Activated T-cell treated with anti-CD3 and anti-CD28 coated beads for 1 hour (primary cell): Measurements from ENCODE around the gene ST3GAL2.

Source experiments
- DNase-seq: peaks from one replicate; pipeline ENCODE4 v3.0.0-alpha.2; 2020; ENCODE audit warnings: low read depth

Gene ST3GAL2, protein sequence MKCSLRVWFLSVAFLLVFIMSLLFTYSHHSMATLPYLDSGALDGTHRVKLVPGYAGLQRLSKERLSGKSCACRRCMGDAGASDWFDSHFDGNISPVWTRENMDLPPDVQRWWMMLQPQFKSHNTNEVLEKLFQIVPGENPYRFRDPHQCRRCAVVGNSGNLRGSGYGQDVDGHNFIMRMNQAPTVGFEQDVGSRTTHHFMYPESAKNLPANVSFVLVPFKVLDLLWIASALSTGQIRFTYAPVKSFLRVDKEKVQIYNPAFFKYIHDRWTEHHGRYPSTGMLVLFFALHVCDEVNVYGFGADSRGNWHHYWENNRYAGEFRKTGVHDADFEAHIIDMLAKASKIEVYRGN

DNA sequence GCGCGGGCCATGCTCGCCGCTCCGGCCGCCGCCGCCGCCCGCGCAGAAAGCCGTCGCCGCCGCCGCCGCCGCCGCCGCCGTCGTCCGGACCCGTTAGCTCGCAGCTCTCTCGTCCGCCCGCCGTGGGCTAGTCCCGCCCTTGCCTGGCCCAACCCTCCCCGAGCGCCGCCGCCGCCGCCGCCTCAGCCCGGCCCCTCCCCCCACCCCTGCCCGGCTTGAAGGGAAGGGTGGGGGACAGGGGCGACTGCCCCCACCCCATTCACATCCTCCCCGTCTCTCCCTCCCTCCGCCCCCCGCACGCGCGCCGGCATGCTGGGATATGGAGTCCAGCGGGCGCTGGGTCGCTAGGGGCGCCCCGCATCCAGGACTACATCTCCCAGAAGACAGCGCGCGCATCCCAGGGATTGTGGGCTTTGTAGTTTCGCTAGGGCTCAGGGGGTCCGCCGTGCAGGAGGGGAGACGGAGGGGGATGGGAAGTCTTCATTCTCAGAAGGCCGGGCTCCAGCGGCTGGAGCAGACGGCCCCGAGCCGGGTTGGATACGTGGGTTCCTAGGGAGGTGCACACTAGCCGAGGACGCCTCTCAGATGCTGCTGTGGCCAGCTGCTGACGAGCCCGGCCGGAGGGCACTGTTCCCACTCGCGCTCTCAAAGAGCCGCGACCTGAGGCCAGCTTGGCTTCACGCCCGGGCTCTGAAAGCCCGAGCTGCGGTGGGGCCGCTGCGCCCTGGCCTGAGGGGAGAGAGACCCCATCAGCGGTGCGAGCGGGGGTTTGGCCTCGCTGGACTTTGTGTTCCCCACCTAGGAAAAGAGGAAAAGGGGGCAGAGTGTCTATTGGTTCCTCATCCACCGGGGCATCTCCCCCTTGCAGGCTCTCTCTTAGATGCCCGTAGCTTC lies at the start of gene ST3GAL2:
Gene ST3GAL2 (minus strand): TSS at position 132 of the 894 bp plus-strand sequence. CDS start 40,570 bp downstream, outside the sequence.
- peak; percentile 90 for DNase-seq

DNA sequence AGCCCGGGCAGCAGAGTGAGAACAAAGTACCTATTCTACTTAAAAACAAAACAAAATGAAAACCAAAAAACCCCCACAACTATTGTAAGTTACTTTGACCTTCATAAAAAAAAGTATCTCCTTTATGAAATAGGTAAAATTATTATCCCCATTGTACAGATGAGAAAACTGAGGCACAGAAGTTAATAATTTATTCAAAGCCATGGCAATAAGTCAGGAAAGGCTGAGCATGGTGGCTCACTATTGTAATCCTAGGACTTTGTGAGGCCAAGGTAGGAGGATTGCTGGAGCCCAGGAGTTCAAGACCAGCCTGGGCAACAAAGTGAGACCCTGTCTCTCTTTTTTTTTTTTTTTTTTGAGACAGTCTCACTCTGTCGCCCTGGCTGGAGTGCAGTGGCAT lies 46.0 kb upstream of the ST3GAL2 start:
- DNase-seq, result no peak

DNA sequence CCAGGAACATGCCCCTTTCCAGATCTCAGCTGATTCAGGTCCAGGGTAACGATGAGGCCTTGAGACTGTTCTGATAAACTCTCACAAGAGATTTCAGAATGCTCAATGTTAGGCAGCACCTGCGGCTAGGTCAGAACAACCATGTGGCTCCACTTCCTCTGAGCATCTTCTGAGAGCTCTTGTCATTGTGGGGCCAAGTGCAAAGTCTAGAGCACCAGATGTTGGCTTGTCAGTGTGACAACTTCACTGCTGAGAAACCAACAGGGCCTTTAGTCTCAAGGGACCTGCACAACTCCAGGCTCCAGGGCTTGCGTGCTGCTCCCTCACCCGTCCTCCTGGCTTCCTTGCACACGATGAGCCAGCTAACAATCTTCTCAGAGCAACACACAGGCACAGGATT lies 44.5 kb upstream of the ST3GAL2 start:
- DNase-seq, result no peak

DNA sequence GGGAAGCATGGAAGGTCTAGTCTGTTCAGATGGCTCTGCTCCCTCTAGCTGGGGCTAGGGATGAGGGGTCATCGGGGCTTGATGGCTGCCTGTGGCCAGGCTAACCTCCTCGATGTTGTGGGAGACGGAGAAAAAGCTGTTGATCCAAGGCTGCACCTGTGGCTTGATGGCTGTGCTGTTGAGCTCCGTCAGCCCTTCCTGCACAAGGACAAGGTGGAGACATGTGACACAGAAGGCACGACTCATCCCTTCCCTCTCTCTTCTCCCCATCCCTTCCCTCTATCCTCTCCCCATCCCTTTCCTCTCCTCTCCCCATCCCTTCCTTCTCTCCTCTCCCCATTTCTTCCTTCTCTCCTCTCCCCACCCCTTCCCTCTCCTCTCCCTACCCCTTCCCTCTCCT lies 43.7 kb upstream of the ST3GAL2 start:
- no peak for DNase-seq

DNA sequence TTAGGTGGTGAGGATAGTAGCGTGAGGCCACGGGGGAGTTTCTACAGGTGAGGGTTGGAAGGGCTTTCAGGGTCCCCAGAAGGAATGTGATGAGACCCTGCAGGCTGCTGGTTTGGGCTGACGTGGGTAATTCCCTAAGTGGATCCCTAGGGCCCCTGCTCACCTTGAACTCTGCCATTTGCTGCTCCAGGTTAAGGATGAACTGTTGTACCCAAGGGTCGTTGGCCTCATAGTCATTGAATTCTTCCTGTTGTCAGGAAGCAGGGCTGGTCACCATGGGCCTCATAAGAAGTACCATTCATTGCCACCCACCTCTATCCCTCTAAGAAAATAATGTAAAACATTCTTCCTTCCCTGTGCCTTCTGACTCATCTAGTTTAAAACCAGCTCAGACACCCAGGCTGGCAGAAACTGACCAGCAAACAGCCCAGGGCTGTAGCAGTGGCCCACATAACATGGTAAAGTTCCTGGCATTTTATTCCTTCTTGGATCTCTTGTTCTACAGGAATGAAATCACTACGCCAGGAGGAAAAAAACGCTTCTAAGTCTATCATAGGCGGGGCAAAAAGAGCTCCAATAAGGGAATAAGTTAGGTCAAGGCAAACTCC lies 43.1 kb upstream of the ST3GAL2 start:
- no peak for DNase-seq

DNA sequence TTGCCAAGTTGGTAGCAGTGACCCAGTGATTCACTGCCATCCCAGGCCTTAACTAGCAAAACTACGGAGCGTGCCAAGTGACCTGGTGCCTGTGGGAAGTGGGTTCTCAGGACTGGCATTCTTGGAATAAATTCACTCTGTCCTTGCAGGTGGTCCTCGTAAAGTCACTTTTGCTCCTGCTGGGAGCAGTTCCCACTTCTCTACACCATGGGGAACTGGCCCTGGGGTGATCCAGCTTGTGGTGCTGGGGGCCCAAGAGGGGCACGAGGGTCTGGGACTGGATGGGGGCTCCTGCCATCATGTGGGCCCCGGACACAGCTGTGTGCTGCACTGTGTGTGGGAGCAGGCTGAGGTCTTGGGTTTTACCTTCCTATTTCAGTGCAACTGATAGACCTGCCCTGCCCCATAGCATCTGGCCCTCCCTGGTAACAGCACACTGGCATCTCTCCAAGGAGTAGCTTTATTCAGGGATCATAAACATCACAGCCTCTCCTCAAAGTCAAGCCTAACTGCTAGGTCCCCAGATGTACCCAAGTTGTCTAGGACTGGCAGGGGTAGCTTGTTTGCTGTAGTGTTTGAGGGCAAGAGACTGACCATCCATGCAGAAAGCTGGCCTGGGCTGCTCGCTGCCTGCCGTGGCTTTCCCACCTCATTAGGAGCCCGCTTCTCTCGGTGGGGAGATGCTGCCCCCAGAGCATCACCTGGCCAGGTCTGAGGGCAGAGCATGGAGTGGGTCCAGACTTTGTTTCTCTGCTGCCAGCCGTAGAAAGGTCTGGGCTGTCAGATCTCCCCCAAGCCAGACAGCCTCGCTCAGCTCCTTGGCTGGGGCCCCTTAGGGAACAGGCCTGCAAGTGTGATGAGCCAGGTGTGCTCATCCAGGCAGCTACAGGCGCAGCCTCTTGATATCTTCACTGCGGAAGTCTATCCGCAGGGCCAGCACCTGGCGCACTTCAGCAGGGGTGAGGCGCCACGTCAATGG lies 41.5 kb upstream of the ST3GAL2 start:
- no peak for DNase-seq

DNA sequence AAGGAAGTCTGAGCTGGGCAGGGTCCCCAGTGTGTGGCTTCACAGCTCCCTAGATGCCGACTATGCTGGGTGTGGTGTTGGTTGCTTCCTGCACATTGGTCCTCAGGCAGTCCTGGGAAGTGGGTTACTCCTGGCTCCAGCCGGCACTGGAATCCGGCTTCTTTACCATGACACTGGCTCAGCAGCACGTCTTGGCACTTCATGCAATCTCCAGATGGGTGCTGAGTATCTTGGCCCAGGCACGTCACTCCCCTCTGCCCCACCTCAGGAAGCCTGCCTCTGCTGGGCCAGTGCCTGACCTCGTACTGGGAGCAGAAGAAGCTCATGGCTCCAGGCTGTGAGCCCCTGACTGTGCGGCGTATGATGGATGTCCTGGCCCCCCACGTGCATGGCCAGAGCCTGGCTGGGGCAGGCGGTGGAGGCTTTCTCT lies 40.0 kb upstream of the ST3GAL2 start:
- DNase-seq, result no peak

DNA sequence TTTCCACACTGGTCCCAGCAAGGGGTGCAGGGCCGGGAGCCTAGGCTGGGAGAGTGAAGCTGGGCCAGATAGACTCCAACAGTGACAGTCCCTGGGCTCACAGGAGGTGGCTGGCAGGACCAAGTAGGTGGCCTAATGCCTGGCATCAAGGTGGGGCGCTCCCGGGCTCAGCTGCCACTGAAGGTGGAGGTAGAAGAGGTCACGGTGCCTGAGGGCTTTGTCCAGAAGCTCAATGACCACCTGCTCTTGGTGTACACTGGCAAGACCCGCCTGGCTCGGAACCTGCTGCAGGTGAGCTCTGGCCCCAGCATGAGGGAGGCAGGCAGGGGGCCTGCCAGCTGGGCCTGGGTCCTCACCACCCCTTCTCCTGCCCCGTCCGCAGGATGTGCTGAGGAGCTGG lies 39.3 kb upstream of the ST3GAL2 start:
- DNase-seq, result no peak

DNA sequence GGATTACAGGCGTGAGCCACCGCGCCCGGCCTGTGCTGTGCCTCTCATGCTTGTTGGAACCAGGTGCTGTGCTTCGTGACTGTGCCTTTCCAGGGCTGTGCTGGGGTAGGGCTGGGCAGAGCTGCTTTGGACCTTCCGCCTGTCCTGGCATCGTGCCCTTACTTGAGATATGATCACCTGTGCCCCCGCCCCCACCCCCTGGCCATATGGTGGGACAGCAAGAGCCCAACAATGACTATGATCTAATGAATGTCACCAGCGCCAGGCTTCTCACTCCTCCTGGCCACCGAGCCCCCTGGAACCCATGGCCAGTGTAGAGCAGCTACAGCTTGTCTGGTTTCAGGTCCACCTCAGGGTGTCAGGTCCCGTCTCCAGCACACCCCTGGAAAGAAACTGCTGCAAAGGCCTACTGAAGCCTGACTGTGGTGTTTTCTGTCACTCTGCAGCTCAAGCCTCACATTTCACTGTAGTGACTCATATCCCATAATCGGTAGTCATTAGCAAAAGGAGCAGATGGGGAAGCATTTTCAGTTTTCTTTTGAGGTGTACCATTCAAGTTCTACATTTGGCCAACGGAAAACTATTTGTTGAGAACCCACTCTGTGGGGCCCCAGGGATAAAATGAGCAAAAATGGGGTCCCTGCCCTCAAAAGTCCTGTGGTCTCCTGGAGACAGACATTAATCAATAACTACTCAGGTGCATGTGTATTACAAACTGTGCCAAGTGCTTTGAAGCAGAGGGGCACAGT lies 37.5 kb upstream of the ST3GAL2 start:
- DNase-seq, result no peak

DNA sequence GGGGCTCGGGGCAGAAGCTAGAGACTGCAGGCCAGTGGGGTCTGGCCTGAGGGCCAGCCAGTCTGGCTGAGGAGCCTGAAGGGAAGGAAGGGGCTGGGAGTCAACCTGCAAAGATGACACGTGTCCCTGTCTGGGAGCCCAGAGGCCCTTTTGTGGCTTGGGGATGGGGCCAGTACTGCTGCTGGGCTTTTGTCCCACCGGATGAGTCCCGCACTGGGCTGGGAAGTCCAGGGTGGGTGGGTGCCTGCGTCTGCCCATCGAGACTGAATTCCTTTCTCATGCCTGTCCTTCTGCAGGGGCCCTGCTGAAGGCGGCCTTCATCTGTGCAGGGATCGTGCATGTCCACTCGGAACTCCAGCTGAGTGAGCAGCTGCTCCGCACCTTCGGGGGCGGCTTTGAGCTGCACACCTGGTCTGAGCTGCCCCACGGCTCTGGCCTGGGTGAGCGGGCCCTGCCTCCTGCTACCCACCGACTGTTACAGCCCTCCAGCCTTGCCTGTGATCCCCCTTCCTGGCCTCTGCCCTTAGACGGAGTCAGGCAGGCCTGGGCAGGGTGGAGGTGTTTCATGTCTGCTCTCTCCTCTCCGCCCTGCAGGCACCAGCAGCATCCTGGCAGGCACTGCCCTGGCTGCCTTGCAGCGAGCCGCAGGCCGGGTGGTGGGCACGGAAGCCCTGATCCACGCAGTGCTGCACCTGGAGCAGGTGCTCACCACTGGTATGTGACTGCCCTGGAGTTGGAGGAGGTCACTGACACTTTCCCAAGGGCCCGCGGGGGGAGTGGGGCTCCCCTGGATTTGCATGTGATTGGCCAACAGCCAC lies 36.4 kb upstream of the ST3GAL2 start:
- no peak for DNase-seq

DNA sequence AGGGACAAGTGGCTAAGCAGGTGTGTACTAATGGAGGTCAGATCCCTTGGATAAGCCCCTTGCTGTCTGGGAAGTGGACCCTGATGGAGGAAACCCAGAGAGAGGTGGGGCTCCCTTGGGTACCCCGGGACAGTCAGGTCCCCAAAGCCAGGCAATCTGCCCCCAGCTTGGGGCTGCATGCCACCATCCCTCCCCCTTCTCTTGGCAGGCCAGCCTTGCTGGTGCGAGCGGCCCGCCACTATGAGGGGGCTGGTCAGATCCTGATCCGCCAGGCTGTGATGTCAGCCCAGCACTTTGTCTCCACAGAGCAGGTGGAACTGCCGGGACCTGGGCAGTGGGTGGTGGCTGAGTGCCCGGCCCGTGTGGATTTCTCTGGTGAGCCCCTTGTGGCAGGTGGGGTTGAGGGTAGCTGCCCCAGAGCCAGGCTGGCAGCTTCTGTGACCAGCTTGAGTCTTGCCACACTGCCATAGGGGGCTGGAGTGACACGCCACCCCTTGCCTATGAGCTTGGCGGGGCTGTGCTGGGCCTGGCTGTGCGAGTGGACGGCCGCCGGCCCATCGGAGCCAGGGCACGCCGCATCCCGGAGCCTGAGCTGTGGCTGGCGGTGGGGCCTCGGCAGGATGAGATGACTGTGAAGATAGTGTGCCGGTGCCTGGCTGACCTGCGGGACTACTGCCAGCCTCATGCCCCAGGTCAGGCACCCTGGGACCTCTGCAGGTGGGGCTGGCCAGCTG lies 35.6 kb upstream of the ST3GAL2 start:
- no peak for DNase-seq

DNA sequence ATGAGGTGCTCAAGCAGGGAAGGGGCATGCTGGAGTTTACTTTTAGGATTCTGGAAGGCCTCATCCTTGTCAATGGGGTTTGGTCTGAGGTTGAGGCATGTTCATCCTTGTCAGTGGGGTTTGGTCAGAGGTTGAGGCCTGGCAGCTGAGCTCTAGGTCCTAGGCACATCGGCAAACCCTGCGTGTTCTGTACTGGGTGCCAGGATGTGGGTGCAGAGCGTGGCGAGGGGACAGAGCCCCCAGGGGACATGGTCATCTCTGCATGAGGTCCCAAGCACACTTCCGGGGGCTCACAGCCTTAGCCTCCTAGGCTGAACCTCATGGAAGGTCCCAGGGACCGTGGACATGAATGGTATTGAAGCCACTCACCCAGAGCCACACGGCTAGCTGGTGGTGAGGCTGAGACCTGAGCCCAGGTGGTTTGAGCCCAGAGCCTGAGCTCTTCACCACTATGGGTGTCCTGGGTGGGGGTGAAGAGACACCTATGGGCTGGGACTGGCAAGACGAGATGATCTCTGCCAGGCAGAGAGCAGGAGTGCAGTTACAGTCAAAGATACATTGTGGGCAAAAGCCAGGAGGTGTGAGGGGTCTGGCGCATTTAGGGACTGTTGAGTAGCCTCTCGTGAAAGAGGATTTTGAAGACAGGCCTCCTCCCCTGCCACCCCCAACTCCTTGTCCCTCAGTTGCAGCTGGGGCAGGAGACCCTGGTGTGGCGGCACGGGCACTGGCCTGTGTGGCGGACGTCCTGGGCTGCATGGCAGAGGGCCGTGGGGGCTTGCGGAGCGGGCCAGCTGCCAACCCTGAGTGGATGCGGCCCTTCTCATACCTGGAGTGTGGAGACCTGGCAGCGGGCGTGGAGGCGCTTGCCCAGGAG lies 34.8 kb upstream of the ST3GAL2 start:
- DNase-seq, result no peak

DNA sequence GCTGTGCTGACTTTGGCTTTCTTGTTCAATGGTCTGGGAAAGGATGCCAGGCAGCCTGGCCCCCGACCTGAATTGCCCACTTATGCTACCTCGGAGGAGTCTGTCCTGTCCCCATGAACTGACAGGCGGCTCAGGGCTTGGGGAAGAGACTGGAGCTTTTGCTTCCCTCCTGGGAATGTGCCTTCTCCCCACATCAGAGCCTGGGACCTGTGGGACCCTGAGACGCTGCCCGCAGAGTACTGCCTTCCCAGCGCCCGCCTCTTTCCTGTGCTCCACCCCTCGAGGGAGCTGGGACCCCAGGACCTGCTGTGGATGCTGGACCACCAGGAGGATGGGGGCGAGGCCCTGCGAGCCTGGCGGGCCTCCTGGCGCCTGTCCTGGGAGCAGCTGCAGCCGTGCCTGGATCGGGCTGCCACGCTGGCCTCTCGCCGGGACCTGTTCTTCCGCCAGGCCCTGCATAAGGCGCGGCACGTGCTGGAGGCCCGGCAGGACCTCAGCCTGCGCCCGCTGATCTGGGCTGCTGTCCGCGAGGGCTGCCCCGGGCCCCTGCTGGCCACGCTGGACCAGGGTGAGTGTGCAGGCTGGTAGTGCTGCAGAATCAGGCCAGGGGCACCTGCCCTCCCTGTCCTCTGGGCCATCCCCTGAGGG lies 34.0 kb upstream of the ST3GAL2 start:
- no peak for DNase-seq

DNA sequence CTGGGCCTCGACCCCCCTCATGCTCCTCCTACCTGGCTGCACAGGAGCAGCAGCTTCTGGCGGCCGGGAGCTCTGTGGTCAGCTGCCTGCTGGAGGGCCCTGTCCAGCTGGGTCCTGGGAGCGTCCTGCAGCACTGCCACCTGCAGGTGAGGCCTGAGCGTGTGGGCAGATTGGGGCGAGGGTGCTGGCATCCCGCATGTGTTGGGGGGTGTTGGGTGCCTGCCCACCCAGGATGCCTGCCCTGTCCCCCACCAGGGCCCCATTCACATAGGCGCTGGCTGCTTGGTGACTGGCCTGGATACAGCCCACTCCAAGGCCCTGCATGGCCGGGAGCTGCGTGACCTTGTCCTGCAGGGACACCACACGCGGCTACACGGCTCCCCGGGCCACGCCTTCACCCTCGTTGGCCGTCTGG lies 32.0 kb upstream of the ST3GAL2 start:
- DNase-seq, result no peak

DNA sequence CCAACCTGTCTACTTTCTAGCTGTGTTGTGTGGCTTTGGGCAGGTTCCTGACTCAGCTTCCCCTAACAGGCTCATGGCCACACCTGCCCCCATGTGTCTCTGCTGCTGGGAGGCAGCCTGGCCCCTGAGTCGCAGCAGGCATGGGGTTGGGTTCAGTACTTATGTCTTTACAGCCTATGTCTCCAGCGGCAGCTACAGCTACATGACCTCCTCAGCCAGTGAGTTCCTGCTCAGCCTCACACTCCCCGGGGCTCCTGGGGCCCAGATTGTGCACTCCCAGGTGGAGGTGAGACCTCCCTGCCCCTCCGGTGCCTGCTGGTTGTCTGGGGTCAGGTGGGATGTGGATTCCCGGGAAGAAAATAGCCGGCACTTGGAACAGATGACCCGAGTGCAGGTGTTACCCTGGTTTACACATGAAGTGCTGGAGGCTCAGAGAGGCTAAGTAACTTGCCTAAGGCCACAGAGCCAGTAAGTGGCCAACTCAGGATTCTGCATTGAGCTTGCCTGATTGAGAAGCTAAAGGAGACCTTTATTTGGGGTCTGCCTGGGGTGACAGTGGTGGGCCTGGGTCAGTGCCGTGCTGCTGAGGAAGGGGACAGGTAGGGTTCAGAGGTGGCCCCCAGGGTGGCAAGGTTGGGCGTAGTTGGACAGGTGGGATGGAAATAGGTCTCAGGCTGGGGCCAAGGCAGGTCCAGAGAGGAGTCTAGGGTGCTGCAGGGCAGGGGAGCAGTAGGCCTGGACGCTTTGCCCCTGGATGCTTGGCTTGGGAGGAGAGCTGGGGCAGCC lies 31.4 kb upstream of the ST3GAL2 start:
- no peak for DNase-seq

DNA sequence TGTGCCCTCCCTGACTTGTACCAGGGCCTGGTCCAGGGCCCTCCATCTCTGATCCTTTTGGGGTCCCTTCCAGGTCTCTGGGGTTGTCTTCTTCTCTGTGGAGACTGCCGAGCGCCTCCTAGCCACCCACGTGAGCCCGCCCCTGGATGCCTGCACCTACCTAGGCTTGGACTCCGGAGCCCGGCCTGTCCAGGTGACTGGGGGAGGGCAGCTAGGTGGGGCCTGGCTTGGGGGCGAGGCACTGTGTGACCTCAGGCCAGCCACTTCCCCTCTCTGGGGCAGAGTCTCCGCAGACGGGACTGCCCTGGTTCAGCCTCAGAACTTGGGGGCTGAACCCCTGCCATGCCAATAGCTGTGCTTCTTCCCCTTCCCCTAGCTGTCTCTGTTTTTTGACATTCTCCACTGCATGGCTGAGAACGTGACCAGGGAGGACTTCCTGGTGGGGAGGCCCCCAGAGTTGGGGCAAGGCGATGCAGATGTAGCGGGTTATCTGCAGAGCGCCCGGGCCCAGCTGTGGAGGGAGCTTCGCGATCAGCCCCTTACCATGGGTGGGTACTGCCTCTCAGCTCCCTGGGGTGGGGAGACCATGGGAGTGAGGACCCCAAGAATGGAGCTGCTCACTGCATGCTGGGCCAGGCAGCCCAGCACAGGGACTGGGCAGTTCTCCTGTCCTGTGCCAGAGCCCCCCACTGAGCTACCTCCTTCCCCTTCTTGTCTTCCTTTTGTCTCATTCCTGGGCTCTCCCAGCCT lies 30.1 kb upstream of the ST3GAL2 start:
- DNase-seq, result no peak
